WTC11 (cell line): ENCODE measurements around the gene SALL3. TPM values are rescaled to one million over a fixed set of nuclear protein-coding genes. Genes with fewer than 3 reads are reported as not detected.

Experiments used
- ATAC-seq: fragments of 200-7000 bp; cut with Tn5 transposase; 2 replicates; pipeline ENCODE4 v1.10.0; 2021; ENCODE audit warnings: mild to moderate bottlenecking, moderate library complexity
- CTCF ChIA-PET: fragments of 300-600 bp; sonication (Branson Sonifier 250); formaldehyde crosslinking; loops from one replicate; lab custom pipeline; 2021; ENCODE audit warnings: antibody characterized with exemption; lab: Charles Lee
- POLR2A ChIA-PET: fragments of 350-600 bp; sonication (Branson Sonifier 250); formaldehyde crosslinking; loops from one replicate; lab custom pipeline; 2021; ENCODE audit warnings: antibody characterized with exemption; lab: Charles Lee
- DNase-seq: peaks from one replicate; pipeline ENCODE4 v3.0.0; 2021; ENCODE audit warnings: low spot score
- H3K27ac Mint-ChIP-seq: 2 replicates; pipeline ENCODE4 v1.8.0; 2021; ENCODE audit warnings: mixed read lengths
- H3K27me3 Mint-ChIP-seq: 2 replicates; pipeline ENCODE4 v1.8.0; 2021; ENCODE audit warnings: low read depth, mild to moderate bottlenecking, moderate library complexity, mixed read lengths
- H3K36me3 Mint-ChIP-seq: 2 replicates; pipeline ENCODE4 v1.8.0; 2021; ENCODE audit warnings: mixed read lengths
- H3K4me1 Mint-ChIP-seq: 2 replicates; pipeline ENCODE4 v1.8.0; 2022; ENCODE audit warnings: mixed read lengths
- H3K4me3 Mint-ChIP-seq: 2 replicates; pipeline ENCODE4 v1.8.0; 2021; ENCODE audit warnings: mild to moderate bottlenecking, moderate library complexity, mixed read lengths
- H3K9me3 Mint-ChIP-seq: 2 replicates; pipeline ENCODE4 v1.8.0; 2021; ENCODE audit warnings: mixed read lengths
- ATF1 ChIP-seq: sonication (generic); formaldehyde crosslinking; IDR thresholded peaks from 2 replicates; pipeline ENCODE4 v1.8.1; 2023; ENCODE audit warnings: mild to moderate bottlenecking, moderate library complexity, missing genetic modification reagents
- ATF6 ChIP-seq: sonication (generic); formaldehyde crosslinking; IDR thresholded peaks from 2 replicates; pipeline ENCODE4 v1.8.1; 2023; ENCODE audit warnings: mild to moderate bottlenecking, missing genetic modification reagents
- E2F1 ChIP-seq: sonication (generic); formaldehyde crosslinking; IDR thresholded peaks from 2 replicates; pipeline ENCODE4 v1.8.0; 2022; ENCODE audit warnings: mild to moderate bottlenecking, missing genetic modification reagents
- ERG ChIP-seq: fragments of 250-450 bp; sonication (Bioruptor Pico); IDR thresholded peaks from 2 replicates; pipeline ENCODE4 v1.8.0; 2021; ENCODE audit warnings: mild to moderate bottlenecking
- ETV6 ChIP-seq: sonication (generic); formaldehyde crosslinking; IDR thresholded peaks from 2 replicates; pipeline ENCODE4 v1.8.1; 2022; ENCODE audit warnings: mild to moderate bottlenecking, missing genetic modification reagents
- HMGA2 ChIP-seq: fragments of 250-450 bp; sonication (Bioruptor Pico); IDR thresholded peaks from 2 replicates; pipeline ENCODE4 v1.4.0; 2021; ENCODE audit warnings: mild to moderate bottlenecking, moderate library complexity
- HMGXB4 ChIP-seq: sonication (generic); formaldehyde crosslinking; IDR thresholded peaks from 2 replicates; pipeline ENCODE4 v1.8.1; 2023; ENCODE audit warnings: mild to moderate bottlenecking, moderate library complexity, missing genetic modification reagents
- MAX ChIP-seq: sonication (generic); formaldehyde crosslinking; IDR thresholded peaks from 2 replicates; pipeline ENCODE4 v1.8.0; 2022; ENCODE audit warnings: mild to moderate bottlenecking, missing genetic modification reagents
- NFE2L1 ChIP-seq: sonication (generic); formaldehyde crosslinking; IDR thresholded peaks from 2 replicates; pipeline ENCODE4 v1.8.1; 2023; ENCODE audit warnings: missing genetic modification reagents
- TCF7 ChIP-seq: sonication (generic); formaldehyde crosslinking; IDR thresholded peaks from 2 replicates; pipeline ENCODE4 v1.8.0; 2022; ENCODE audit warnings: mild to moderate bottlenecking, low read depth, missing genetic modification reagents, moderate library complexity
- USF2 ChIP-seq: sonication (generic); formaldehyde crosslinking; IDR thresholded peaks from 2 replicates; pipeline ENCODE4 v1.8.1; 2023; ENCODE audit warnings: mild to moderate bottlenecking, missing genetic modification reagents, moderate library complexity
- ZBTB21 ChIP-seq: sonication (generic); formaldehyde crosslinking; IDR thresholded peaks from 2 replicates; pipeline ENCODE4 v1.8.1; 2023; ENCODE audit warnings: mild to moderate bottlenecking, missing genetic modification reagents, borderline replicate concordance
- ZMAT4 ChIP-seq: fragments of 250-450 bp; sonication (Bioruptor Pico); IDR thresholded peaks from 2 replicates; pipeline ENCODE4 v1.9.0; 2021; ENCODE audit warnings: mild to moderate bottlenecking
- ZNF121 ChIP-seq: sonication (generic); formaldehyde crosslinking; IDR thresholded peaks from 2 replicates; pipeline ENCODE4 v1.8.0; 2023; ENCODE audit warnings: missing genetic modification reagents
- ZNF232 ChIP-seq: sonication (generic); formaldehyde crosslinking; IDR thresholded peaks from 2 replicates; pipeline ENCODE4 v1.8.0; 2022; ENCODE audit warnings: mild to moderate bottlenecking, missing genetic modification reagents
- ZNF423 ChIP-seq: fragments of 250-450 bp; sonication (Bioruptor Pico); IDR thresholded peaks from 2 replicates; pipeline ENCODE4 v2.1.2; 2022; ENCODE audit warnings: mild to moderate bottlenecking, moderate library complexity
- total RNA-seq: library from RNA; stranded (reverse); gene quantifications from 3 replicates; pipeline ENCODE4 v1.2.3, GENCODE V29; 2021

Gene SALL3
- total RNA-seq, 1 experiment from 2014 or later, result 87.0 TPM

GRCh38 chr18:78984941-78985784 is 5.5 kb downstream of the SALL3 start:
- DNase-seq (peak; percentile 65), ATAC-seq (peak; percentile 70)
- no peaks in the 10 kb centered on the region for H3K36me3 Mint-ChIP-seq
- peak overlapping the region; percentile 97 for H3K27ac Mint-ChIP-seq
- POLR2A ChIA-PET, result no interaction called here
- H3K4me1 Mint-ChIP-seq, result peaks cover 80% of the 10 kb centered on the region
- H3K9me3 Mint-ChIP-seq, result no peaks in the 10 kb centered on the region
- peaks cover 41% of the 10 kb centered on the region for H3K27me3 Mint-ChIP-seq
- CTCF ChIA-PET, result interaction anchor here (0.6 to 2.8 kb wide), 12 partner anchors 10 to 349 kb away, joined by 3 to 14 read pairs (median 4); no protein-coding TSS in a partner anchor
- TF ChIP-seq ERG (CRISPR knock-in tag) (no peak), HMGA2 (CRISPR knock-in tag) (no peak), ZNF121 (no peak), ZNF423 (no peak)
- H3K4me3 Mint-ChIP-seq, result peak overlapping the region; percentile 70

GRCh38 chr18:78986018-78986481 is 6.4 kb downstream of the SALL3 start:
- H3K9me3 Mint-ChIP-seq, result no peaks in the 10 kb centered on the region
- peak overlapping the region; percentile 70 for H3K4me3 Mint-ChIP-seq
- peak overlapping the region; percentile 29 for H3K27ac Mint-ChIP-seq
- ChIA-PET CTCF (interaction anchor here (1.0 to 2.8 kb wide), 6 partner anchors 18 to 265 kb away, joined by 3 to 14 read pairs (median 5); no protein-coding TSS in a partner anchor), POLR2A (no interaction called here)
- H3K27me3 Mint-ChIP-seq, result peaks cover 49% of the 10 kb centered on the region
- peaks cover 88% of the 10 kb centered on the region for H3K4me1 Mint-ChIP-seq
- peak; percentile 45 for DNase-seq
- TF ChIP-seq ETV6 (CRISPR knock-in tag), result peak; percentile 65; the same call in 1 of the 2 replicates
- TF ChIP-seq ZMAT4 (CRISPR knock-in tag), result no peak
- TF ChIP-seq MAX (CRISPR knock-in tag), result peak; percentile 54
- TF ChIP-seq NFE2L1 (CRISPR knock-in tag), result 0 out of 2 replicates have a peak, but pooled peaks have one; percentile 39
- ATAC-seq, result peak; percentile 51
- H3K36me3 Mint-ChIP-seq, result no peaks in the 10 kb centered on the region

- ChIA-PET CTCF (interaction anchor here (1.3 kb wide), 1 partner anchor 8 kb away, joined by 3 read pairs; no protein-coding TSS in a partner anchor), POLR2A (no interaction called here)
- Mint-ChIP-seq H3K4me1 (peaks cover 49% of the 10 kb centered on the region), H3K27ac (peak overlapping the region; percentile 79; the same call in 1 of the 2 replicates), H3K36me3 (peaks cover 22% of the 10 kb centered on the region), H3K4me3 (peak overlapping the region; percentile 63), H3K27me3 (peaks cover 29% of the 10 kb centered on the region), H3K9me3 (no peaks in the 10 kb centered on the region)
- no peak for TF ChIP-seq ATF6 (CRISPR knock-in tag)
- TF ChIP-seq NFE2L1 (CRISPR knock-in tag), result no peak
- TF ChIP-seq ZNF232 (CRISPR knock-in tag), result no peak
- TF ChIP-seq USF2 (CRISPR knock-in tag), result no peak
- no peak for TF ChIP-seq ATF1 (CRISPR knock-in tag)
- TF ChIP-seq TCF7 (CRISPR knock-in tag), result no peak
- TF ChIP-seq E2F1, result no peak
- TF ChIP-seq HMGXB4 (CRISPR knock-in tag), result no peak
- no peak for TF ChIP-seq ZBTB21 (CRISPR knock-in tag)
- DNase-seq (no peak), ATAC-seq (no peak)
Measured at GRCh38 chr18:78991446-78991845, 11.8 kb downstream of the SALL3 start.
